ENCODE data around the gene ZG16.

Gene ZG16

DNA sequence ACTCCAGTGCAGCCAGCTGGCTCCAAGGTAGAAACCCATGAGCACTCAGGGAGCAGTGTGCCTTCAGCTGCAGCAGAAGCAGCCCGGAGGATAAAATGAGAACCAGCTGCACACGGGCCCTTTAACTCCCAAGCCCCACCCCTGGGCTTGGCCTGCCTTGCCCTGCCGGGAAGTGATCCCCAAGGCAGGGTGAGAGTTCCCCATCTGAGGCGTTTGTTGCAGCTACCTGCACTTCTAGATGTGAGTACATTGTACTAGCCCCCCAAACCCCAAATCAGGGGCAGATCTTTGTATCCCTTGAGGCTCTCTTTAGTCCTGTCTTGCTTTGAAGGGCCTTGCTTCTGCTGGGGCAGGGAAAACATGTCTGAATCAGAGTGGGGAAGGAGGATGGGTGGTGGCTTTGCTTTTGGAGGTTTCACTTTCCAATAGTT is 42.2 kb downstream of the ZG16 start, which contains the start of gene MVP:
Gene MVP (plus strand): TSS at position 192 of the 431 bp plus-strand sequence. CDS start 10,088 bp downstream, outside the sequence.
- in situ Hi-C loops (cut with MboI; ENCODE audit: low sequenced_read_pairs): no loop called here

DNA sequence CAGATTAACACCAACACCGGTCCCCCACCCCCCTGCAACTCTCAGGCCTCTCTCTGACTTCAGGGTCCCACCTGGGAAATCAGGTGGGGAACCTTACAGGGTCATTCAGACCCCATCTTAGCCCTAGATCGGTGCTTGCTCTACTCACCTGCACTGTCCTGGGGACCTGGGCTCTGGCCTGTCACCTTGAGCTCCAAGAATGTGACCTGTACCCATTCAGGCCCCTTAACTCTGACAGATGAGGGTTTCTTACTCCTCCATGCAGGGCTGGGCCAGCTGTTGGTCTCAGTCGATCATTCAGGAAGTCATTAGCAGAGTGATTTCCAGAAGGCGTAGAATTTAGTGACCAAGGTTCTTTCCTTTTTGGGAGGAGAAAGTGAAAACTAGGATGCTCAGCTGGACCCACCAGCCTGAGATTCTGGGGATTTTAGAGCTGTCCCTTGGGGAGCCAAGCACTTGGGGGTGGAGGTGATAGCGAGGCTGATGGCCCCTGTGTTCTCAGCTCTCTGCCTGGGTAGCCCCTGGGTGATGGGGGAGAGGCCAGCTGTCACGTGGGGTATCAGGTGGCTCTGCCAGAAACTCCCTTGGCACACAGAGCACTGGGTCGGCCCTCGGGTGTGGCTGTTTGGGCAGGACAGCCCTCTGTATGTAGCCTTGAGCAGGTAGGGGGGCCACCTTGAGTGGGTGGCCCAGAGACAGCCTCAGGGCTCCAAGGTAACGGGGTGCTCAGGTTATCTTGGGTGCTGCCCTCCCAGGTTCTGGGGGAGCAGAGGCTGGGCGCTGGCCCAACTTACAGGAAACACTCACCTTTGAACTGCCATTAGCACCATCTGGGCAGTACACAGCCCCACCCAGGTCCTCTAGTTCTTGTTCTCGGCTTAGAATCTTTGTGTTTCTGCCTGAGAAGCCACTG is 42.9 kb downstream of the ZG16 start:
- in situ Hi-C loops (cut with MboI; ENCODE audit: low sequenced_read_pairs): no loop called here

- in situ Hi-C loops (cut with MboI; ENCODE audit: low sequenced_read_pairs): no loop called here
Observed at GRCh38 chr16:29821643-29822115, 43.6 kb downstream of the ZG16 start.

GRCh38 chr16:29824589-29825144 is 46.6 kb downstream of the ZG16 start:
- in situ Hi-C loops (cut with MboI; ENCODE audit: low sequenced_read_pairs): no loop called here

- in situ Hi-C loops (cut with MboI; ENCODE audit: low sequenced_read_pairs): no loop called here
Observed at GRCh38 chr16:29825145-29826044, 47.3 kb downstream of the ZG16 start.

DNA sequence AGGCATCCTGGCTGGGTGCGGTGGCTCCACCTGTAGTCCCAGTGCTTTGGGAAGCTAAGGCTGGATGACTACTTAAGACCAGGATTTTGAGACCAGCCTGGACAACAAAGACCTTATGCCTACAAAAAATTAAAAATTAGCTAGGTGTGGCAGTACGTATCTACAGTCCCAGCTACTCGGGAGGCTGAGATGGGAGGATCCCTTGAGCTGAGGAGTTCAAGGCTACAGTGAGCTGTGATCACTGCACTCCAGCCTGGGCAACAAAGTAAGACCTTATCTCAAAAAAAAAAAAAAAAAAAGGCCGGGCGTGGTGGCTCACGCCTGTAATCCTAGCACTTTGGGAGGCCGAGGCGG is 48.3 kb downstream of the ZG16 start:
- in situ Hi-C loops (cut with MboI; ENCODE audit: low sequenced_read_pairs): no loop called here

- in situ Hi-C loops (cut with MboI; ENCODE audit: low sequenced_read_pairs): no loop called here
Observed at GRCh38 chr16:29830774-29831173, 52.7 kb downstream of the ZG16 start.

GRCh38 chr16:29831490-29831889 is 53.4 kb downstream of the ZG16 start:
- in situ Hi-C loops (cut with MboI; ENCODE audit: low sequenced_read_pairs): no loop called here

All from HL-60/S4 treated with phorbol 12-myristate 13-acetate at 8.2 ng/mL for 4 days and 3 days (cell line).